Stimulated activated CD8-positive, alpha-beta memory T cell treated with anti-CD3 and anti-CD28 coated beads, Interleukin-15, amount 100 ng/mL, for 4 hours (primary cell): Measurements from ENCODE around the gene GPC6.
"Not testable (repeated sequence)": the region's sequence is repeated elsewhere in the genome, so short reads cannot be mapped to it uniquely, and the experiment has no call there.

Source experiments
- DNase-seq, 2 donors: peaks; one replicate each; pipeline ENCODE4 v3.0.0-alpha.2; 2020; ENCODE audit warnings: low read depth in 2 of 2

The GPC6 gene

DNA sequence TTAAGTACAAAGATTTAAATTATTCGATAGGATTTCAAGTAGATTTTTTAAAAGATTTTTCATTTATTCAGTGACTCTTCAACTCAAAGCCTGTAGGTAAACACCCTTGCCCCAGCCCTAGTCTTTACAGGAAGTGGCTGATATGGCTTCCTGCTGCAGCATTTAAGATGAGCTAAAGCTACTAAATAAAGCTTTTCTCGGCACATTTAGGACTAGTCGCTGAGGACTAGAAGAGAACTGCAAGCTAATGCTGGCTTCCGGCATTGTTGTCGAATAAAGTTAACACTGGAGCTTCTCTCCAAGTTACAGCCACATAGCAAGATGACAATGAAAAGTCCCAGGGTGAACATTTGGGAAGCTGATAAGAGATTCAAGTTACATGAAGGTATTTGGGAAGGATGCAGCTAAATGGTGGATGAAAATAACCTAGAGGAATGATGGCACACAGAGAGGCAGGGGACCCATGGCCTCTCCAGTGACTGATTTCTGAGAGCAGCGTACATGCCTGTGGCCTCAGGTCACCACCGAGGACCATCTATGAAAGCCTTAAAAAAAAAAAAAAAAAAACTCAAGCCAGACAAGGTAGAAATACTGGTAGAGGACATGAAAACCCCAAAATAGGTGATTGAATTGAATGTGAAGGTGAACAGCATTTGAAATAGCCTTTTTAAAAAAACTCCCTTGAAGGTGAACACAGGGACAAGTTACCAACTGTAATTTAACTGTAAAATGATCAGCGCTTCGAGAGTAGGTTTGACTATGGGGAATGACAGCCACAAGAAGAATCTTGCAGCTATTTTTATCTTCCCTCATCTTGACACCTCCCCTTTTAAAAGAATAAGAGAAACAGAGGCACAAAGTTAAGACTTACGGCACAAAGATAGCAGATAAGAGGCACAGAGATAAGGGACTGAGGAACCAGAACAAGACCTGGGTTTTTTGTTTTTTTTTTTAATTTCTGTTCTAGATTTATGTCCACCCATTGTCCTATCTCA, 1097.5 kb downstream of the GPC6 start:
- DNase-seq = peak in 1 of 2 donors; percentile 19

- no peak for DNase-seq
Observed at GRCh38 chr13:94324767-94325540, 1098.3 kb downstream of the GPC6 start.

- DNase-seq = no peak
Observed at GRCh38 chr13:94325650-94326049, 1099.0 kb downstream of the GPC6 start.

GRCh38 chr13:94327318-94327717, 1100.7 kb downstream of the GPC6 start:
- DNase-seq = no peak

DNA sequence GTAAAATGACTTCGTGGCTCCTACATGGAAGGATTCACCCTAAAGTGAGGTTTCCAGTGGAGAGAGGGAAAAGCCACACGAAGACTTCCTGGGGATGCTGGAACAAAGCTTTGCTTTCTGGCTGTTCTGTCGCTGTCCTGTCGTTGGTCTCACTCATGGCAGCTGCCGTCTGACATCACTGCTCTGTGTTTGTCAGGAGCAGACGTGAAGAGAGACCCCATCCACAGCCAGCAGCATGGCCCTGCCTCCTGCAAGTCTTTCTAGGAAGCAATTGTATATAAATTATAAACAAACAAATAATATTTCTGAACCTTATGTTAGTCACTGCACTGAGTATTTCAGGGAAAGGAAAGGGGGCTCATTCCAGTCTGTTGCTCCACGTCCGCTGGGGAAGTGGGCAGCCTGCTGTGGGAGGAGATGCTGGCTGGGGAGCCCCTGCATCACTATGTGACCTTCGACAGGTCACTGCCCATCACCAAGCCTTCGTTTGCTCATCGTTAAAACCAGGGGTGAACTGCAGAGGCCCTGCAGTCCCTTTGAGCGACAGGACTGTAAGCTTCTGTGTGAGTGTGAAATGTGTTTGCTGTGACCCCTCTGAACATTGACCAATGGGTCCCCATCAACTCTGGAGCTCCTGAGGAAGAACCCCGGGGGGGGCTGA, 1101.9 kb downstream of the GPC6 start:
- no peak for DNase-seq

- DNase-seq = no peak
Observed at GRCh38 chr13:94329277-94329676, 1102.7 kb downstream of the GPC6 start.

DNA sequence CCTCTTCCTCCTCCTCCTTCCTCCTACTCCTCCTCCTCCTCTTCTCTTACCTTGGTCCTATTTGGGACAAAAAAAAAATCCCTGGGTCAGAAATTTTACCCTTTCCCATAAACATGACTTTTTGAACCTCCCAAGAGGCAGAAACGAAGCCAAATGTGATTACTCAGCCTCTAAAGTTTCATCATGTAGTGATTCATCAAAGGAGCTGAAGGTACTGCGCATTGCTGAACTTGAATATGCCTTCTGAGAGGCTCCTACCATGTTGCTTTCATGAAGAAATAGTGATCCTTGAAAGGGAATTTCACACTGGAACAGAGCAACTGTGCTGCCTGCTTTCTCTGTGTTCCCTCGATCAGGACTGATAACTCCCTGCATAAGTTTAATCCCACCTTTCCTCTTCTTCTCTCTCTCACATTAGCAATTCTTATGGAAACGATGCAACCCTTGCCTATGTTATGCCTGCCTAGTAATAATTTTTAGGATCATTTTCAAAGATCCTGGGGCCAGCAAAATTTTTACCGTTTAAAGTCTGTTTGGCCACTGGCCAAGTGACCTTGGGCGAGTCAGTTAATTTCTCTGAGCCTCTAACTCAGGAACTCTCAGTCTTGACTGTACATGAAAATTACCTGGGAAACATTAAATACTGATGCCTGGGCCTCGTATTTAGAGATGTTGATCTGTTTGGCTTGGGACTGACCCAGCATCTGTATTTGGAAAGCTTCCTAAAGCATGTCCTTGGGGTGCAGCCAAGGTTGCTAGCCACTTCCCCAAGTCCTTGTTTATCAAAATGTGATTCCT, 1103.3 kb downstream of the GPC6 start:
- no peak for DNase-seq

GRCh38 chr13:94330552-94331071, 1104.0 kb downstream of the GPC6 start:
- DNase-seq = no peak

DNA sequence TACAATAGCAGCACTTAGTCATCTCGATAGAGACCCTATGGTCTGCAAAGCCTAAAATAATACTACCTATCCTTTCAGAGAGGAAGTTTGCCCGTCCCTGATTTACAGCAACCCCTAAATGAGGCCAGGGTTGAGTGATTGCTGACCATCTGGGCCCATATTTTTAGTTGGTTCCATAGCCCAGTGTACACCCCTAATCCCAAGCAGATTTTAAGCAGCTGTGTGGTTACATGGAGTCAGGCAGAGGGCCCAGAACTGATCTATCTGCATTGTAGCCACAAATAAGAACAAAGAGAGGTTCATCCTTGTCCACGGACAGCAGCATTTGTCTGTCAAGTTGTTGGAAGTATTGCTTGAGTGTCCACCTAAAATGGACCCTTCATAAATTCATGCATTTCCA, 1104.7 kb downstream of the GPC6 start:
- no peak for DNase-seq

DNA sequence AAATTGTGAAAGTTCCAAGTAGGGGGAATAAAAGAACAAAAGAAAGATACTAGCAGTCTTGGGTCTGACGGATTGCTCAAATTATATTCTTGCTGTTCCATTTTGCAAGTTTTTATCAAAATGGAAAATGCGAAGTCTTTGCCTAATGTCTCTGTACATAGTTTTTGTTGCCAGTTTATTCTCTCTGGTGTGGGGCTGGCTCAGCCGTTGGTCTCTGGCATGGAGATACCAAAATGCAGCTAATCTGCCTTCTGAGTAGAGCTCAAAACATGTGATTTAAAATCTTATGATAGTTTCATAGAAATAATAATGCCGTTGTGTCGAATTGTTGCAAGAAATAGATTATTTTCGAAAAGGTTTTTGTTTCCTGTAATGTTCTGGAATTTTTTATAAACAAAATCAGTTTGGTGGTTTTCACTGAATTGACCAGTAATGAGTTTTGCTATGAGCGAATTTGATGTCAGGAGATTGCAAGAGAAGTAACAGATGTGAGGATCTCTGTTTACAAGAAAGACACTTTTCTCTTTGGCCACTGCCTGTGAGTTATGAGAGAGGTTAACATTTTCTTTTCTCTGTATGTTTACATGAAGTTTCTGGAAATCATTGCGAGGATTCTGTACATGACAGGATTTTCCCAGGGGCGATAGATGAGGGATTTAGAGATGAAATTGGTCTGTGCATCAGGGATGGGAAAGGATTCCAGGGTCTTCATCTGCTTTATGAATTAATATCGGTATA, 1105.9 kb downstream of the GPC6 start:
- DNase-seq = no peak

GRCh38 chr13:94333131-94333820, 1106.7 kb downstream of the GPC6 start:
- DNase-seq = no peak

GRCh38 chr13:94335761-94336526, 1109.3 kb downstream of the GPC6 start:
- no peak for DNase-seq

GRCh38 chr13:94339116-94339687, 1112.6 kb downstream of the GPC6 start:
- no peak for DNase-seq

GRCh38 chr13:94342436-94343242, 1116.0 kb downstream of the GPC6 start:
- DNase-seq = no peak

DNA sequence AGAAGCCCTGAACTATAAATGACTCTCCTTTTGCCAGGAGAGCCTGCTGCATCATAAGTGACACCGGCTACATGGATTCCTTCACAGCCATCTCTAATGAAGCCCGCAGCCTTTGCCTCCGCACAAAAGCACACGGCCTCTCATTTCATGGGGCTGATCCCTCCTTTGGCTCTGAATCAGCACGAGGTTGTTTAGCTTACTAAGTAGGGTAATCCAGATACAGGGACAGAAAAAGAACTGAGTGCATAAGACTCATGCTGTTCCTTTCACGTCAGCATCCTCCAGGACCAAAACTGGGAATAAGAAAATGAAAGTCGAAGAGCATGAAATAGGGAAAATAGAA, 1116.6 kb downstream of the GPC6 start:
- DNase-seq = no peak

- not testable (repeated sequence) for DNase-seq
Observed at GRCh38 chr13:94343687-94344086, 1117.1 kb downstream of the GPC6 start.

DNA sequence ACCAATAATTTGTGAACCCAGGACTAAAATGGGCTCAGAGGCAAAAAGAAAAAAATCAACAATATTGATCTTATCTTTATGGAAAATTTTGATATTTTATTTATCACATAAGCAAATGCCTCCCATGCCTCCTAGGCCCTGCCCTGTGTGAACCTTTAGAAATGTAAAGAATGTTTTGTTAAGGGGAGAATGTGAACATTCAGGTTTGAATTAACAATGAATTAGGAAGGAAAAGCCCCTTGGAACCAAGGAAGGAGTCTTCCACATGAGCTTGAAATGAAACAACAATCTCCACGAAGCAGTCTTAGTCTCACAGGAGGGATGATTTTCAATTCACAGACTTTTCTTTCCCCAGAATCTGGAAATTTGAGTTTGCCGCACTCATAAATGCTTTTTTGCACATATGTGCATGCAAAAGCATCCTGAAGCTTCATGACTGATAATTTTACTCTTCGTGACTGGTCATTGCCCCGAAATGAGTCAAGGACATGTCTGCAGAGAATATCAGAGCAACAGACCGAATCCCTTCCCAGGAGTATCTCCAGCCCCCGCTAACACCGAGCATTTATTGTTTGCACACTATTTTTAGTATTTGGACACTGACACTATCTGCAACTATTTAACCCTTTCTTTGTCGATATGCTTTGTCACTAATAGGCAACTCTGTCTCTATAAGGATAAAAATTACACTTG, 1117.7 kb downstream of the GPC6 start:
- no peak for DNase-seq
